NCI-H2081 (cell line): ENCODE measurements around the gene OR13C8.

Experiments
- DNase-seq, 2 experiments: peaks; one replicate each; lab custom pipeline; 2025; lab: John Stamatoyannopoulos, UW

OR13C8 gene

DNA sequence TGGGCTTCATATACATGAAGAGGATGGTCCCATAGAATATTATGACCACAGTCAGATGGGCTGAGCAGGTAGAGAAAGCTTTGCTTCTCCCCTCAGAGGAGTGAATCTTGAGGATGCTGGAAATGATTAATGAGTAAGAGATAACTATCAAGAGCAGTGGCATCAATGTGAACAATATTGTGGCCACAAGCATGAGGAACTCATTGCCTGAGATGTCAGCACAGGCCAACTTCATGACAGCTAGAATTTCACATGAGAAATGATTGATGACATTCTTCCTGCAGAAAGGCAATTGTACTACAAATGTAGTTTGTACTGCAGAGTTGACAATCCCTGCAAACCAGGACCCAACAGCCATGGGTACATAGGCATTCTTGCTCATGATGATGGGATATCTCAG lies 48.5 kb downstream of the OR13C8 start:
- DNase-seq = no peak

DNA sequence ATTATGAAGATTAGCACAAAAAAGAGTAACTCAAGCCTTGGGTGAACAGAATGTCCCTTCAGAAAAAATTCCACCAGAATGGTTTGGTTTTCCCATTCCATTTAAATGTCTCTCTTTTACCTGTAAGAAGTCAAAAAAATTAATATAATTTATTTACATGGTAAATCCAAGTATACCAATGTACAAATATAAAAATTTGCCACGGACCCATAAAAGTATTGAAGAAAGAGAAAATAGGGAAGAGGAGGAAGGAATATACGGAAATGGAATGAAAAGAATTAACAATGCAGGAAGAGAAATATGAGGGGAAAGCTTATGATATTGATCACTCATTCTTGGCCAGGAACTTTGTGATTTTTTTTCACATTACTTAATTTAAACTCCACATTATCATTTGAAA lies 49.1 kb downstream of the OR13C8 start, which contains the start of gene OR13C9:
Gene OR13C9, minus strand, starts transcription at position 101 of the 400 bp plus-strand sequence. Its CDS starts 0 bp downstream, at position 101.
- DNase-seq = no peak
